Measurements from ENCODE around the gene RBBP5.

The RBBP5 gene

DNA sequence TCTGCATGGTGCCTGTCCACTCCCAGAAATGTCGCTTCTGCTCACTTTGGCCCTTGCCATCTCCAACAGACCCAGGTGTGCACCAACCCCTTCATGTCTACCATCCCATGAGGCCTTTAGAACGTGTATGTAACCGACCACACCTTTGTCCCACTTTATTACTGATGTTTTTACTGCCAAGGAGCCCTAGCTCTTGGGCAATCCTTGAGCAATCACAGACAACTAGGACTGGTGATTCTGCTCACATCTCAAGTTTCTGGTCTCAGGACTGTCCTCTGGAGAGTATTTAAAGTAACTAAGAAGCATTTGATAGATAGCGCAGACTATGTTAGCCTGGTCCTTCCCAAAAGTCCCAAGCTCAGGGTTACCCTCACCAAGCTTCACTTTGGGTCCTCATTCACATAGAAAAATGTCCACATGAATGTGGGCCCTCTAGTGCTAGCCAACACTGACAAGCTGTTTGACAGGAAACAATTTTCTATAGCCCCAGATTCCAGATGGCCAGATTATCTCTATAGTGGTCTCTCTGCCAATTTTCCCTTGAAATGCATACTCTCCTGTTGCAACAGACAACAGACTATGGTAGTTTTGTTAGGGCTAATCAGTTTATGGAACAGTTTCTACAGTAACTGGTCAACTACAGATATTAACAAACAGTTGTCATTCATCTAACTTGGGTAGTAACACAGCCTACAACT lies 30.6 kb downstream of the RBBP5 start:
- H3K27ac ChIP-seq (ENCODE audit: low read length) = no peak overlapping the region
- no peaks in the 10 kb centered on the region for H3K27me3 ChIP-seq (ENCODE audit: control insufficient read depth, insufficient read depth, low read length)
- H3K4me3 ChIP-seq (ENCODE audit: low read length) = no peak overlapping the region
- no peak overlapping the region for H3K9ac ChIP-seq (ENCODE audit: low read length)
- H3K4me1 ChIP-seq (ENCODE audit: control insufficient read depth, low read depth, low read length) = no peaks in the 10 kb centered on the region
- no peaks in the 10 kb centered on the region for H3K9me3 ChIP-seq (ENCODE audit: control insufficient read depth, low read depth, low read length)
- peaks cover 58% of the 10 kb centered on the region for H3K36me3 ChIP-seq (ENCODE audit: control insufficient read depth, low read depth, low read length)

GRCh38 chr1:205088341-205088740 lies 33.4 kb downstream of the RBBP5 start:
- no peaks in the 10 kb centered on the region for H3K4me1 ChIP-seq (ENCODE audit: control insufficient read depth, low read depth, low read length)
- peaks cover 46% of the 10 kb centered on the region for H3K36me3 ChIP-seq (ENCODE audit: control insufficient read depth, low read depth, low read length)
- H3K9me3 ChIP-seq (ENCODE audit: control insufficient read depth, low read depth, low read length) = no peaks in the 10 kb centered on the region
- H3K27me3 ChIP-seq (ENCODE audit: control insufficient read depth, insufficient read depth, low read length) = no peaks in the 10 kb centered on the region
- no peak overlapping the region for H3K9ac ChIP-seq (ENCODE audit: low read length)
- H3K27ac ChIP-seq (ENCODE audit: low read length) = no peak overlapping the region
- no peak overlapping the region for H3K4me3 ChIP-seq (ENCODE audit: low read length)

GRCh38 chr1:205084360-205084759 lies 37.4 kb downstream of the RBBP5 start, which contains the start of gene TMEM81:
TSS of gene TMEM81 (minus strand) at chr1:205084460. CDS start at chr1:205084320, 140 bp downstream.
- no peaks in the 10 kb centered on the region for H3K9me3 ChIP-seq (ENCODE audit: control insufficient read depth, low read depth, low read length)
- H3K27ac ChIP-seq (ENCODE audit: low read length) = no peak within 1 kb of the TSS
- H3K4me1 ChIP-seq (ENCODE audit: control insufficient read depth, low read depth, low read length) = no peaks in the 10 kb centered on the region
- H3K9ac ChIP-seq (ENCODE audit: low read length) = no peak within 1 kb of the TSS
- peaks cover 33% of the 10 kb centered on the region for H3K36me3 ChIP-seq (ENCODE audit: control insufficient read depth, low read depth, low read length)
- no peak within 1 kb of the TSS for H3K4me3 ChIP-seq (ENCODE audit: low read length)
- no peaks in the 10 kb centered on the region for H3K27me3 ChIP-seq (ENCODE audit: control insufficient read depth, insufficient read depth, low read length)

DNA sequence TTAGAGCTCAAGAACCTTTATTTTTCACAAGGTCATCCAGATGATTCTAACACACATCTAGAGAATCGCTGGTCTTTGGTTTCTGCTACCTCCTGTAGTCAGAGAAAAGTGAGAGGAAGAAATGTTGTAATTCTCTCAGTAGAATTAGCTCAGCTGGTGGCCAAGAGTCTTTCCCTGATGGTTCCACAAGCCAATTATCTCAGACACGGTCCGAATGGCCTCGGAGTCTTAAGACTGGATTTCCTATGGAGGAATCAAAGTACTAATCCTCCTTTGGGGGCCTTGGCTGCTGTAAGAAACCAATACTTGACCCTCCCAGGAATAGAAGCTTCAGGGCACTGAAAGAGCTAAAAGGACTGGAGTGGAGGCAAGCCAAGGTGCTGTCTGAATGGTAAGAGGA lies 39.3 kb downstream of the RBBP5 start:
- Histone ChIP-seq H3K4me1 (ENCODE audit: control insufficient read depth, low read depth, low read length) (no peaks in the 10 kb centered on the region), H3K4me3 (ENCODE audit: low read length) (no peak overlapping the region), H3K9ac (ENCODE audit: low read length) (no peak overlapping the region), H3K27me3 (ENCODE audit: control insufficient read depth, insufficient read depth, low read length) (no peaks in the 10 kb centered on the region), H3K27ac (ENCODE audit: low read length) (no peak overlapping the region), H3K36me3 (ENCODE audit: control insufficient read depth, low read depth, low read length) (peaks cover 16% of the 10 kb centered on the region), H3K9me3 (ENCODE audit: control insufficient read depth, low read depth, low read length) (no peaks in the 10 kb centered on the region)

- Histone ChIP-seq H3K27me3 (ENCODE audit: control insufficient read depth, insufficient read depth, low read length) (no peaks in the 10 kb centered on the region), H3K4me3 (ENCODE audit: low read length) (no peak overlapping the region), H3K9ac (ENCODE audit: low read length) (no peak overlapping the region), H3K9me3 (ENCODE audit: control insufficient read depth, low read depth, low read length) (no peaks in the 10 kb centered on the region), H3K4me1 (ENCODE audit: control insufficient read depth, low read depth, low read length) (no peaks in the 10 kb centered on the region), H3K36me3 (ENCODE audit: control insufficient read depth, low read depth, low read length) (no peaks in the 10 kb centered on the region), H3K27ac (ENCODE audit: low read length) (no peak overlapping the region)
Observed at GRCh38 chr1:205077934-205078311, 43.9 kb downstream of the RBBP5 start.

DNA sequence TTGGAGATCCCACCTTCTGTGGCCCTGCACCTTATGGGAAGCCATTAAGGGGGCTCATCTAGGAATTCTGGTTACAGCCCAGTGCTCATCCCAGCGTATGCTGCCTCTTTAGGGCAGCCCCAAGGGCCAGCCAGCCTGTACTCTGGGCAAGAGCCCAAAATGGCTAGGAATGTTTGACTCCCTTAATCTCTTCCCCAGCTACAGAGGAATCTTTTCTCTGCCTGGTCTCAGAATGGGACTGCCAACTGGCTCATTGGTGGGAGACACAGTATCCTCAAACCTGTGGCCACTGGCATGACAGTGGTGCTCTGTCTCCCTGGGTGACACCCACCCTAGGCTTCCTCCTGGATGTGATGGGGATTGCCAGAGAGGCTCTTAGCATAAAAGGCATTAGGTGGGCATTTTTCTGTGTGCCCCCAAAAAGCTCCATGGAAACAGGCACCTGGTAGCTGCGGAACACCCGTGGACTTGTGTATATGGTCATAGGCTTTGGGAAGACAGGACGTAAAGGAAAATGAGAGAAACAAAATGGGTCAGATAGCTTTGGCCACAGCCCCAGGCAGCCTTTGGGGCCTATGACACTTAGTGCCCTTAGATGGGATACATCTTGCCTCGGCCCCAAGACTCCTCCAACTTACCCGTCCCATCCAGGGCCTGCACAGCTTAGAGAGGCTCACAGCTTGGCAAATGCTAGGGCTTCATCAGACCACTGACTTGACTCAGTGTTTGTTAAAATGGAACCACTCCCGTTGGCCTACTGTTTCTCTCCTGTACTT lies 44.4 kb downstream of the RBBP5 start:
- Histone ChIP-seq H3K36me3 (ENCODE audit: control insufficient read depth, low read depth, low read length) (no peaks in the 10 kb centered on the region), H3K4me3 (ENCODE audit: low read length) (no peak overlapping the region), H3K4me1 (ENCODE audit: control insufficient read depth, low read depth, low read length) (no peaks in the 10 kb centered on the region), H3K27ac (ENCODE audit: low read length) (no peak overlapping the region), H3K27me3 (ENCODE audit: control insufficient read depth, insufficient read depth, low read length) (no peaks in the 10 kb centered on the region), H3K9ac (ENCODE audit: low read length) (no peak overlapping the region), H3K9me3 (ENCODE audit: control insufficient read depth, low read depth, low read length) (no peaks in the 10 kb centered on the region)

DNA sequence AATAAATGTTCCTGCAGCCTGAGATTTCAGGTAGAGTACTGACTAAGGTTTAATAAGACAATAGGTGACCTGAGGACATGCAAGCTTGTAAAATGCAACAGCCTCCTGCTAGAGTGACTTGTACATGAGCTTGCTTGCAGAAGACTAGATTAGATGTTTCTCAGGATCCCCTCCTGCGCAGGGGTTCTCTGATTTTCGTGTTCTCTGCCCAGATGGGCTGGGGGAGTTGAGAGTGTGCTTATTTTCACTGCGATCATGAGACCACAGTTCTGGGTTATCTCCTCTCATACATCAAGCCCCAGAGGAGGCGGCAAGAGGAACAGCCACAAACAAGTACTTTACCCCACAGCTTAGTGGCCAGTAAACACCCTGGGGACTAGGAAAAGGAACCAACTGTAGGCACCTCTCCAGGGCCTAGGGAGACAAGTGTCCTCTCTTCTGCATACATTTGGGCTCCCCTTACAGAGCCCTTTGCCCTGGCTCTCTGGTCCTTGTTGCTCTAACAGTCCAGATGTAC lies 45.5 kb downstream of the RBBP5 start:
- no peaks in the 10 kb centered on the region for H3K9me3 ChIP-seq (ENCODE audit: control insufficient read depth, low read depth, low read length)
- no peaks in the 10 kb centered on the region for H3K4me1 ChIP-seq (ENCODE audit: control insufficient read depth, low read depth, low read length)
- H3K4me3 ChIP-seq (ENCODE audit: low read length) = no peak overlapping the region
- no peak overlapping the region for H3K9ac ChIP-seq (ENCODE audit: low read length)
- no peak overlapping the region for H3K27ac ChIP-seq (ENCODE audit: low read length)
- H3K36me3 ChIP-seq (ENCODE audit: control insufficient read depth, low read depth, low read length) = no peaks in the 10 kb centered on the region
- no peaks in the 10 kb centered on the region for H3K27me3 ChIP-seq (ENCODE audit: control insufficient read depth, insufficient read depth, low read length)

- H3K36me3 ChIP-seq (ENCODE audit: control insufficient read depth, low read depth, low read length) = no peaks in the 10 kb centered on the region
- no peak overlapping the region for H3K27ac ChIP-seq (ENCODE audit: low read length)
- no peak overlapping the region for H3K9ac ChIP-seq (ENCODE audit: low read length)
- no peak overlapping the region for H3K4me3 ChIP-seq (ENCODE audit: low read length)
- no peaks in the 10 kb centered on the region for H3K9me3 ChIP-seq (ENCODE audit: control insufficient read depth, low read depth, low read length)
- H3K27me3 ChIP-seq (ENCODE audit: control insufficient read depth, insufficient read depth, low read length) = no peaks in the 10 kb centered on the region
- H3K4me1 ChIP-seq (ENCODE audit: control insufficient read depth, low read depth, low read length) = no peaks in the 10 kb centered on the region
Observed at GRCh38 chr1:205075642-205076155, 46.1 kb downstream of the RBBP5 start.

GRCh38 chr1:205074513-205074912 lies 47.3 kb downstream of the RBBP5 start:
- no peak overlapping the region for H3K9ac ChIP-seq (ENCODE audit: low read length)
- H3K4me3 ChIP-seq (ENCODE audit: low read length) = no peak overlapping the region
- H3K27ac ChIP-seq (ENCODE audit: low read length) = no peak overlapping the region
- H3K9me3 ChIP-seq (ENCODE audit: control insufficient read depth, low read depth, low read length) = no peaks in the 10 kb centered on the region
- H3K36me3 ChIP-seq (ENCODE audit: control insufficient read depth, low read depth, low read length) = no peaks in the 10 kb centered on the region
- no peaks in the 10 kb centered on the region for H3K4me1 ChIP-seq (ENCODE audit: control insufficient read depth, low read depth, low read length)
- H3K27me3 ChIP-seq (ENCODE audit: control insufficient read depth, insufficient read depth, low read length) = no peaks in the 10 kb centered on the region

- Histone ChIP-seq H3K27me3 (ENCODE audit: control insufficient read depth, insufficient read depth, low read length) (no peaks in the 10 kb centered on the region), H3K36me3 (ENCODE audit: control insufficient read depth, low read depth, low read length) (no peaks in the 10 kb centered on the region), H3K27ac (ENCODE audit: low read length) (no peak overlapping the region), H3K9ac (ENCODE audit: low read length) (no peak overlapping the region), H3K4me3 (ENCODE audit: low read length) (no peak overlapping the region), H3K9me3 (ENCODE audit: control insufficient read depth, low read depth, low read length) (no peaks in the 10 kb centered on the region), H3K4me1 (ENCODE audit: control insufficient read depth, low read depth, low read length) (no peaks in the 10 kb centered on the region)
Observed at GRCh38 chr1:205074084-205074483, 47.7 kb downstream of the RBBP5 start.

- Histone ChIP-seq H3K36me3 (ENCODE audit: control insufficient read depth, low read depth, low read length) (no peaks in the 10 kb centered on the region), H3K4me1 (ENCODE audit: control insufficient read depth, low read depth, low read length) (no peaks in the 10 kb centered on the region), H3K27me3 (ENCODE audit: control insufficient read depth, insufficient read depth, low read length) (no peaks in the 10 kb centered on the region), H3K9me3 (ENCODE audit: control insufficient read depth, low read depth, low read length) (no peaks in the 10 kb centered on the region), H3K4me3 (ENCODE audit: low read length) (no peak overlapping the region), H3K27ac (ENCODE audit: low read length) (no peak overlapping the region), H3K9ac (ENCODE audit: low read length) (no peak overlapping the region)
Observed at GRCh38 chr1:205073511-205073910, 48.3 kb downstream of the RBBP5 start.
